Peyer's patch (tissue), 4 donors: Measurements from ENCODE around the gene APC2. TPM values are rescaled to one million over a fixed set of nuclear protein-coding genes. Genes with fewer than 3 reads are reported as not detected.

ENCODE experiments used
- DNase-seq, 3 donors: peaks; one replicate each; pipeline ENCODE4 v3.0.0-alpha.2; 2017 to 2019
- H3K27ac ChIP-seq, 4 donors: fragments of 200-600 bp; sonication (generic); one replicate each; pipeline ENCODE4 v1.5.1; 2016 to 2019
- H3K27me3 ChIP-seq, 2 donors: fragments of 200-600 bp; sonication (generic); one replicate each; pipeline ENCODE4 v1.5.1; 2019
- H3K36me3 ChIP-seq, 3 donors: fragments of 200-600 bp; sonication (generic); one replicate each; pipeline ENCODE4 v1.5.1; 2016 to 2019
- H3K4me1 ChIP-seq, 4 donors: fragments of 200-600 bp; sonication (generic); one replicate each; pipeline ENCODE4 v1.5.1; 2016 to 2019
- H3K4me3 ChIP-seq, 4 donors: fragments of 200-600 bp; sonication (generic); 1 replicate in 3 of 4; 2 replicates in 1 of 4; pipeline ENCODE4 v1.5.1; 2016 to 2019; ENCODE audit warnings: mild to moderate bottlenecking in 1 of 4
- H3K9me3 ChIP-seq, 4 donors: fragments of 200-600 bp; sonication (generic); one replicate each; pipeline ENCODE4 v1.5.1; 2016 to 2019; ENCODE audit warnings: mild to moderate bottlenecking in 1 of 4
- CTCF ChIP-seq, 6 experiments: fragments of 450-650 bp in 4 of 6; fragments of 200-600 bp in 2 of 6; sonication (generic) in 1 of 6; IDR thresholded peaks; one replicate each; pipeline ENCODE4 v1.5.1; 2017 to 2019; ENCODE audit warnings: antibody characterized with exemption in 6 of 6, mild to moderate bottlenecking in 3 of 6, moderate library complexity in 1 of 6
- POLR2A ChIP-seq, 2 donors: fragments of 450-650 bp; IDR thresholded peaks; one replicate each; pipeline ENCODE4 v1.5.1; 2017; ENCODE audit warnings: antibody characterized with exemption in 2 of 2, mild to moderate bottlenecking in 2 of 2, moderate library complexity in 2 of 2
- total RNA-seq, 4 donors: library from RNA; depleted of rRNA; stranded (reverse); fragments of >200 nt; gene quantifications; one replicate each; pipeline ENCODE4 v1.1.0, GENCODE V29; 2016

The APC2 gene
- total RNA-seq, 4 donors from 2014 or later = 0.18 to 0.76 (median 0.27) TPM; not detected in 1

GRCh38 chr19:1509602-1510441 is 59.9 kb downstream of the APC2 start:
- peak overlapping the region in 1 of 4 donors; percentile 21 for H3K27ac ChIP-seq
- peaks cover 0 to 12% of the 10 kb centered on the region in 2 donors for H3K27me3 ChIP-seq
- H3K4me1 ChIP-seq = peaks cover 3 to 47% (median 9%) of the 10 kb centered on the region in 4 donors
- no peak for DNase-seq
- H3K4me3 ChIP-seq = no peak overlapping the region
- no peaks in the 10 kb centered on the region for H3K36me3 ChIP-seq
- peaks cover 0 to 8% (median 0%) of the 10 kb centered on the region in 4 donors for H3K9me3 ChIP-seq
- TF ChIP-seq CTCF (IDR thresholded peaks at IDR 0.05) (no peak), POLR2A (IDR thresholded peaks at IDR 0.05) (no peak)

DNA sequence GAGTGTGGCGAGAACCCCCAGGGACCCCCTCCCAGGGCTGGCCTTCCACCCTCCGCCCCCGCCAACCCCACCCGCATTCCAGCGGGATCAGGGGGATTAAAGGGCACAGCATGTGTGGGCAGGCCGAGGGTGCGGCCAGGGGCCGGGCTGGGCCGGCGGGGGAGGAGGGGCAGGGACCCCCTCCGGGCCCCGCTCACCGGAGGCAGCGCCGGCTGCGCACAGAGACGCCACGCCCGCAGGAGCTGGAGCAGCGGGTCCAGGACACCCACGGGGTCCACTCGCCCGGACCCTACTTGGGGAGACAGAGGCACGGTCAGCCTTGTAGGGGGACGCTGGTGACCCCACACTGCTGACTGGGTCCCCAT is 60.5 kb downstream of the APC2 start:
- H3K27ac ChIP-seq = peak overlapping the region in 1 of 4 donors; percentile 21
- DNase-seq = no peak
- peaks cover 0 to 8% (median 0%) of the 10 kb centered on the region in 4 donors for H3K9me3 ChIP-seq
- H3K36me3 ChIP-seq = no peaks in the 10 kb centered on the region
- TF ChIP-seq POLR2A (IDR thresholded peaks at IDR 0.05) (no peak), CTCF (IDR thresholded peaks at IDR 0.05) (no peak)
- H3K4me1 ChIP-seq = peaks cover 3 to 47% (median 9%) of the 10 kb centered on the region in 4 donors
- H3K27me3 ChIP-seq = peaks cover 0 to 12% of the 10 kb centered on the region in 2 donors
- H3K4me3 ChIP-seq = no peak overlapping the region

GRCh38 chr19:1510807-1511206 is 60.9 kb downstream of the APC2 start:
- Histone ChIP-seq H3K27ac (peak overlapping the region in 1 of 4 donors; percentile 21), H3K4me3 (no peak overlapping the region), H3K27me3 (peaks cover 0 to 12% of the 10 kb centered on the region in 2 donors), H3K36me3 (no peaks in the 10 kb centered on the region), H3K4me1 (peaks cover 3 to 47% (median 9%) of the 10 kb centered on the region in 4 donors), H3K9me3 (peaks cover 0 to 8% (median 0%) of the 10 kb centered on the region in 4 donors)
- TF ChIP-seq POLR2A (IDR thresholded peaks at IDR 0.05) (no peak), CTCF (IDR thresholded peaks at IDR 0.05) (no peak)
- no peak for DNase-seq

DNA sequence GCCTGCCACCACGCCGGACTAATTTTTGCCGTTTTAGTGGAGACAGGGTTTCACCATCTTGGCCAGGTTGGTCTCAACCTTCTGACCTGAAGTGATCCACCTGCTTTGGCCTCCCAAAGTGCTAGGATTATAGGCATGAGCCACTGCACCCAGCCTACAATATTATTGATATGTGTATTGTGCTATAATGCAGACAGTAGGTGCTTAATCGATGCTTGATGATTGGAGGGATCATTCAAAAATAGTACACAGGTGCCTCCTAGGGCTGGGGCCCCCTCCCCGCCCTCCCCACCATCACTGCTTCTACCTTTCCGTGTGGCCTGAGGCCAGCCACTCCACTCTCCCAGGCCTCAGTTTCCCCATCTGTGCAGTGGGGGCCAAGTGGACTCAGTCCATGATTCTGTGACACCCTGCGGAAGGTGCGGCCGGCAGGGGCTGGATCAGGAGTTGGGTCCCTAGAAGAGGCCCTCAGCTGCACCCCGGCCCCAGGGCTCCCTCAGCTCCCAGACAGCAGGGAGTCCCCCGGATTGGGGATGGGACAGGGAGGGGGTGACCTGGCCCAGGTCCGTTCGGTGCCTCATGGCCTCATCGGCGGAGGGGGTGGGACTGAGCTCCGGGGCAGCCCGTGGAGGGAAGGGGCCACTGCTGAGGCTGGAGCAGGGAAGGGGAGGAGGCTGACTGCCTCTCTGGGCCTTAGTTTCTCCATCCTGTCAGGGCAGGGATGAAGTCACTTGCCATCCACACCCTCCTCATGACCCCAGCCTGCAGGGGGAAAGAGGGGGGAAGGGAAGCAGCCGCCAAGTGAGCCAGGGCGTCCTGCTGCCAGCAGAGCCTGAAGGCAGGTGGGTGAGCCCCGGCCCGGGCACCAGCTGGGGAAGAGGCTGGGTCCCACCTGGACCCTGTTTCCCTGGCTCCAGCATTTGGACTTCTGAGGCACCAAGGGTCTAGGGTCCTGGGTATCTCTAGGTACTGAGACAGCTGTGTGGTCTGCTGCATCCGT is 61.7 kb downstream of the APC2 start:
- peaks cover 0 to 8% (median 0%) of the 10 kb centered on the region in 4 donors for H3K9me3 ChIP-seq
- TF ChIP-seq POLR2A (IDR thresholded peaks at IDR 0.05) = no peak
- TF ChIP-seq CTCF (IDR thresholded peaks at IDR 0.05) = no peak
- H3K27me3 ChIP-seq = peaks cover 0 to 12% of the 10 kb centered on the region in 2 donors
- H3K4me1 ChIP-seq = peaks cover 3 to 47% (median 9%) of the 10 kb centered on the region in 4 donors
- H3K4me3 ChIP-seq = peak overlapping the region in 3 of 4 donors; percentile 36 to 93 (median 79)
- peak overlapping the region in 1 of 4 donors; percentile 88 for H3K27ac ChIP-seq
- no peaks in the 10 kb centered on the region for H3K36me3 ChIP-seq
- DNase-seq = no peak
